RPMI7951 (cell line): Measurements from ENCODE around the gene EFHC1. TPM values are rescaled to one million over a fixed set of nuclear protein-coding genes. Genes with fewer than 3 reads are reported as not detected.

Source experiments
- DNase-seq: peaks from one replicate; pipeline ENCODE4 v3.0.0-alpha.2; 2012; ENCODE audit warnings: low read depth
- total RNA-seq: library from RNA; depleted of rRNA; stranded (reverse); fragments of >200 nt; shearing (Covaris generic); gene quantifications from 2 replicates; pipeline ENCODE4 v1.2.3, GENCODE V29; 2014

EFHC1 gene
- total RNA-seq, 1 experiment from 2014 or later, result 37.7 TPM

DNA sequence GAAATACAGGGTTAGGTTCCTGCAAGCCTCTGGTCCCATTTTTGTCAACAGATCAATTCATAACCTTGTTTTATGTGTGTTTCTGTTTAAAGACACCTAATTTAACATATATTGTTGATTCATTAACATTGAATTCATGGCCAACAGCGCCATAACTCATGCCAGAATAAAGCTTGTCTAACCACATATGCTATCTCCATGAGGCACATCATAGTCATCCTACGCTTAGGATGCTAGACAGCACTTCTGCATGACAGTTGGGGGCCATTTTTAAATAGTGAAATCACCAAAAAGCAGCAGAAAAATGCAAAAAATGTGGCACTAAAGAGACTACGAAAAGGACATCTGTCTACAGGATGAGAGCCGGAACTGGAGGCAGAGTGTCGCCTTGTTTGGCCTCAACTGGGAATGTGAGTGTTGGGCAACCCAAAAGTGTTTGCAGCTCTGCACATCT lies 118.8 kb downstream of the EFHC1 start:
- DNase-seq, result peak; percentile 81

DNA sequence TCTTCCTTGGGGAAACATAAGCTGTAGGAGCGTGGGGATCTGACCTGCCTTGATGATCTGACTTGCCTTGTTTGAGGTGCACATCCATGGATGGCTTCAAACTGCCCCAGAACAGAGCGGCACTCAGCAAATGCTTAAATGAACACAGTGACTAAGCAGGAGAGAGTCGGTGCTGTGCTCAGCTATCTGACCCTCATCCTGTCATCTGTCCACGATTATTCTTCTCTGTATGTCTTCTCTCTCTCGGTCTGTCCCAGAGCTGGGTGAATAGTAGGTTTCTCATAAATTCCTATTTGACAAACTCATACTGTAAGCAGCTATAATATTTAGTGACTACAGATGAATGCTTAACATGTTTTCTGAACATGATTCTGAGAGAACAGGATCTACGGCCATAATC lies 119.5 kb downstream of the EFHC1 start:
- DNase-seq, result peak; percentile 79

DNA sequence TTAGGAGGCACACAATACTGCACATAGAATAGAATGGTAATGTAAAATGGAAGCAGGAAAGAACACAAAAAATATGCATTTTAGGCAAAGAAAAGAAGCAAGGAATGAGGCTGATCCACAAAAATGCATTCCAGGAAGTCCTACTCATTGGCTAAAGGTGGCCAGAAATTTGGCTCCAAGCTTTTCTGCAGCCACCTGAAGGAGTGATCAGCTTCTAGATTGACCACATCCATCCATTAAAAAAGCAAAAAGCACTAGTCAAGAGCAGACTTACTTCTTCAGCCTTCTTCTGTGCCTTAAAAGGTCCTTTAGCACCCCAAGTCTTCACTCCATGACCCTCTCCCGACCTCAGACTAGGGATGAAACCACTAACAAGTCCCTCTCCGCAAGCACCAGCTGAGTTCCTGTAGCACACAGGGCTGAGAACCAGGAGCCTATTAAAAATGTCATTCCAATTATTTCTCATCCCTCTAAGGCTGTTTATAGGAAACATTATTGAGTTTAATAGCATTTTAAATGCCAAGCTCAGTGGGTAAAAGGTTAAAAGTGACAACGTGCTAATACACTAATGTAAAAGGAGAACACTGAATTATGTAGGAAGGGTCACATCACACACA lies 120.3 kb downstream of the EFHC1 start:
- DNase-seq, result peak; percentile 58

DNA sequence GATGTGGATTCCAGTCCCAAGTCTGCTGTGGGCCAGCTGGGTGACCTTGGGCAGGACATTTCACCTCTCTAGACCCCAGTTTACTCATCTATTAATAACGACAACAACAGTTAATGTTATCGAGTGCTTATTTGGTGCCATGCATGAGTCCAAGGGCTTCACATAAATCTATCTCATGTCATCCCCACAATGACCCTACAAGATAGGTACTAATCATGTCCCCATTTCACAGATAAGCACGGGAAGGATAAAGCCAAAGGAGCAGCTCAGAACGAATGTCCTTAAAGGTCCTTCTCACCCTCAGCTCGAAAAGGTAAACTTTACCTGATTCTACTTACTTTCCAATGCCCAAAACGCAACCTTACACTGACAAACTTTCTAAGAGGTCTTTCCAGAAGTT lies 121.0 kb downstream of the EFHC1 start:
- DNase-seq, result no peak

DNA sequence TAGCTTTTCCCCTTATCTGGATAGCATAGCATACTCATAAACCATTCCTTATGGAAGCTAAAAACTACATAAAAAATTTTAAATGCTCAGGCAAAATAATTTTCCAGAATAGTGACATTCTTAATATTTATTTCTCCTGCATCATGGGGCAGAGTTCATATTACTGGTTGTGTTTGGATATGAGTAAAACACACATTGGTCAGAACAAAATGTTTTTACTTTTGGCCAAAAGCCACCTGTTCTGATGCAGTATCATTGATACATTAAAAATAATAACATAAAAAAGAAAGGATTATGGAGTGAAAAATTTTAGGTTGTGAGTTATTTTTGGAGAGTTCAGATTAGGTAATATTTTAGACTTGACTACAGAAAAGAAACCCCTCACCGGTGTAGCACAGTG lies 123.1 kb downstream of the EFHC1 start:
- no peak for DNase-seq

DNA sequence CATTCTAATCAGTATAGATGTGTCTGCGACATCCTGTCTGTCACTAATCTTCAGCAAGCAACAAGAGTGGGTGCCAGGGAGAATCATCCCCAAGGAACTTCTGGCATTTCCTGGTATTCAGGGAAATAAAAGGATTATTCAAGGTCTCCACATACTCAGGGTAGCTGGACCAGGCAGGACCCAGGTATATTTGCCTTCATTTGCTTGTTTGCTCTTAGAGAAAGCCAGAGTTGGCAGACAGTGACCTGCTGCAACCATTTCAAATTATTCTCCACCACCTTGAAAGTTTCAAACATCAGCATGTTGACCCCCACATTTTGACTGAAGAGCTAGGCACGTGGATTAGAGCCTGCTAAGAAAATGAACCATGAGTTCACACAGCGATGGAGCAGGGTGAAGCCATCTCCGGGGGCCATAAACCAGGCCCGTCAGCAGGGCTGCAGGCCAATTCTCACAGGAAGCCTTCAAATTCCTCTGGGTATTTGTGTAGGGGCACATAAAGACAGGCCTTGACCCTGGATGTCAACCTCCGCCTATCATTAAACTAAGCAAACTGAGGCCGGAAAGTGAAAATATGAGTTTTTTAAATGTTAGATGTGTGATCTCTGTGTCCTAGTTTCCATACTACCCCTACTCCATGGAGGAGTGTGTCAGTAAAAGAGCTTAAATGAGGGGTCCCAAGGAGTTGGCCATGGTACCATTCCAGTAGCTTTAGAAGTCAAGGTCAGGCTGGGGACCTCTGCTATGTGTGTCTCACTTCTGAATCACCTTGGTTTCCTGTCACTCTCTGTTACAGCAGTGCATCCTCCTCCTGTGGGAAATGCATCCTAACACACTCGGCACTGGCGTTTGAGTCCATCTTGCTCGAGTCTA lies 123.8 kb downstream of the EFHC1 start:
- DNase-seq, result peak; percentile 64

DNA sequence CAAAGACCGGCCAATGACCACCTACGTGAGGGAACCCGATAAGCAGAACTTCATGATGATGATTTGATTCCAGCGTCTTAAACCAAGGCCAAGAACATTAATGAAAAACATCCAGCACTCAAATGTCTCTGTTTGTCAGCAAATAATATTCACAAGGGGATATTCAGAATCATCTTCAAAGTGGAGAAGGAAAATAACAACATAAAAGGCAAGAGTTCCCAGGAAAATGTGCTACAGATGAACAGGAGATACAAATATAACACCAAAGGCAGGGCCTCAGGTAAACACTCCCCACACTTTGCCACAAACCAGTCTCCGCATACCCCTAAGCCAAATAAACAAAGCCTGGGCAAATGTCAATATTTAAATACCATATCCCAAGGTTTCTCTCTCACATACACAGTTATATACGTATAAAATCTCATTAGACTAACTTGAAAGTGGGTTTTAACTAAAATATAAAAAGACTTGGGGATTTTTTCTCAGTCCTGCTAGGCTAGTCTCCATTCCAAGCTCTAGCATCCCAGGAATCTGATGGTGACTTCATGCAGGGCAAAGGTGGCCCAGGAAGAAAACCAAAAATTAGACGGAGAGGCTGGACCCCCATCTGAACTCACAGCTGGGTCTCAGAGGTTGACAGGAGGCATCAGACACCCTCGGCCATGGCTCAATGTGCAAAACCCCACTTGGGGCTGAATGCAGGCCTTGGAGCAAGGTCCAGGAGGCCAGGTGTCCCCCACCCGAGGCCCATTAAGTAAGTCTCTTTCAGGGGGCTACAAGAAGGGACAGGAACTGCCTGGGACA lies 124.7 kb downstream of the EFHC1 start:
- DNase-seq, result no peak

DNA sequence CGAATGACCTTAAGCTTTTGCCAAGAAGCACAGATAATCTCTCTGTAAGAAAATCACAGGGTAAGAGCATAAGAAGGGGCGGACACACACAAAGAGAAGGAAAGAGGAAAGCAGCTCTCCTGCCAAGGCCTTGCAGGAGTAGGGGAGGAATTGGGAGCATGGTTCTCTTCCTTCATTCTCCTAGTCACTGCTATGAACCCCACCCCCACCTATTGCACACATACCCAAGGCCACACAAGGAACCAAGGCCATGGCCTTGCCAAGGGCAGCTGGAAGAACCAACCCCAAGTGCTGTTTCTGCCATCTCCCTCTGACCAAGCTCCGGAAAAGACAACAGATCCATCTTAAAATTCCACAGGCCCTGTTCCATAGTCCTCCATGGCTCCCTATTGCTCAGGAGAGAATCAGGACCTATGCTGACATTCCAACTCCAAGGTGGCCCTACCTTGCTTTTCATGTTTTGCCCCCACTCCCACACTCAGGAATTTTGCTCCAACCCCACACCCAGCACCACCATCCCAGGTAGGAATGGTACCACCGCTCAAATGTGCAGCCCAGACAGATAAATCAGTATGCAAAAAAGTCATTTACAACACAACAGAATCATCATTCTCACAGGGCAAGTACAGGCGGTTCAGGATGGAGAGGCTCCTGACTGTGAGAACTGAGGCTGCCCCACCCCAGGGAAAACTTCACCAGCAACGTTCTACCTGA lies 125.4 kb downstream of the EFHC1 start:
- DNase-seq, result no peak

DNA sequence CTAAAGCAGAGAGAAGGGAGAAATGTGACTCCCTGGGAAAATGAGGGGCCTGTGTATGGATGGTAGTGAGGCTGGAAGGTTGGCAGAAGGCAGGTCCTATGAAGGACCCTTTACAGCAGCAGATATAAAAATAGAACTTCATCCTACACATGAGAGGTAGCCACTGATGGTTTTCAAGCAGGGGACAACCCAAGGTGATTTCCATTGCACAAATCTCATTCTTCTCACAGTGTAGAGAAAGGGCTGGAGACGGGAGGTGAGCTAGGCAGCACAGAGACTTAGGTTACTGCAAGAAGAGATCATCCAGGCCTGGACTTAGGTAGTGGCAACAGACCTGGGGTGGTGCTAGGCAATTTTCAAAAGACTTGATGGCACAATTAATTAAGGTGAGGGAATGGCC lies 126.0 kb downstream of the EFHC1 start:
- no peak for DNase-seq

DNA sequence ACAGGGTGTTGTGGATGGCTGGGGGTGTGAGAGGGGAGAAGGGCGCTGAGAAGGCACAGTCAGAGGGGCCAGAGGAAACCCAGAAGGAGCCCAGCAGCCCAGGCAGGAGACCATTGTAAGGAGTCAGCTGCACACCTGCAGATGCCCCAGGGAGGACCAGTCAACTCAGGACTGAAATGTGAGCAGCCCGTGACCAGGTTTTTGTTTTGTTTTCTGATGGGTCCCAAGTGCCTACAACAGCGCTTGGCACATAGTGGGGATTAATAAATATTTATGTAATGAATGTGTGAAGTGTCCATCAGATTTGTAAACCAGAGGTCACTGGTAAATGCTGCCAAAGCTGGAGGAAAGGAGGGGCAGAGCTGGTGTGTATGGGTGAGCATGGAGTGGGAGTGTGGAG lies 126.5 kb downstream of the EFHC1 start:
- no peak for DNase-seq

DNA sequence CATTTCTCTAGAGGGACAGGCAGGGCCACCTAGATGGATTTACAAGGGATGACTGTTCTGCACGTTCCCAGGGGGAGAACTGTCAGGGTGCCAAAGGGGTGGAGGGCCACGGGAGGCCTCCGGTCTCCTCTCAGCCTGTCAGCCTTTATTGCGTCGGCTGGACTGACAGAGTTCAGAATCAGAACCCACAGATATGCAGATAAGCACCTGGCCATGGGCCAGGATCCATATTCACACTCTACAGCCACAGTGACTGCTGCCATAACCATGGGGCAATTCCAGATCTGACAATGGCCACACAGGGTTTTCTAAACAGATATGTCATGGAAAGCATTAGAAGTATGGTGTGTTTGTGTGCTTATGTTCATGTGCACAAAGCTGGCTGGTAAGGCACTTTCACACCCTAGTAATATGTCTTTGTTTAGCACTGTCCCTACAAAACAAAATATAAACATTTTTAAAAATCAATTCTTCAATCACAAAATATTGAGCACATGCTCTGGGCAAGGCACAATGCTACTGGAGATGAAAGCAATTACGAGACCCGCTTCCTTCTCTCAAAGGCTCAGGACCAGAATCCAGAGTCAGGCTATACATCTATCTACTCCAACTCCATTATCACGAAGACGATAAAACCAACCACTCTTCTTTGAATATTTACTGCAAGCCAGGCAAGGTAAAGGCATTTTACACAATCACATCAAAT lies 127.7 kb downstream of the EFHC1 start:
- peak; percentile 87 for DNase-seq

DNA sequence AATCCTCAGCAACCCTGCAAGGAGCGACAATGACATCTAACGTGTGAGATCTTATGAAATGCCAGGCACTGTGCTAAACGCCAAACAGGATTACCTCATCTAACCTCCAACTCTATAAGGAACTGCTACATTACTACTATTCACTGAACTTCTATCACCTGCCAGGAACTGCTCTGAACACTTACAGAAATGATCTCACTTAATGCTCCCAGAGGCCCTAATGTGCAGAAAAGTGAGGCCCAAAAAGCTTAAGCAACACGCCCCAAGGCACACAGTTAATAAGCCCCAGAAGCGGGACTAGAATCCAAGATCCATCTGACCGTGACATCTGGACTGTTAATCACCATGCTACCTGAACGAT lies 128.2 kb downstream of the EFHC1 start:
- DNase-seq, result no peak

DNA sequence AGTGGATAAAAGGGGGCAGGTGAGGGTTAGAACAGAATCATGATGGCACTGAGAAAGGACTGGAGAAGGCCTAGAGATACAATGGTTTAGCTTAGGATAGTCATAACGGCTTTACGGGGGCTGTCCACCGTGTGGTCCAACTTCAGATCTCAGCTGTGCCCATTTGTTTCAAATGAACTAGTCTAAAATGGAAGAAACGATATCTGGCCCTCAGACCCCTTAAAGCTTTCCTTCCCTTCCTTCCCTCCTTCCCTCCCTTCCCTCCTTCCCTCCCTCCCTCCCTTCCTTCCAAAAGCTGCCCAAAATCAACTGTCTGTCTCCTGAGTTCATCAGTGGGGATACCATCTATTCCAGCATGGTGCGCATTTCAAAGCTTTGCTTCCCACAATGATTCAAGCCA lies 128.9 kb downstream of the EFHC1 start:
- no peak for DNase-seq

DNA sequence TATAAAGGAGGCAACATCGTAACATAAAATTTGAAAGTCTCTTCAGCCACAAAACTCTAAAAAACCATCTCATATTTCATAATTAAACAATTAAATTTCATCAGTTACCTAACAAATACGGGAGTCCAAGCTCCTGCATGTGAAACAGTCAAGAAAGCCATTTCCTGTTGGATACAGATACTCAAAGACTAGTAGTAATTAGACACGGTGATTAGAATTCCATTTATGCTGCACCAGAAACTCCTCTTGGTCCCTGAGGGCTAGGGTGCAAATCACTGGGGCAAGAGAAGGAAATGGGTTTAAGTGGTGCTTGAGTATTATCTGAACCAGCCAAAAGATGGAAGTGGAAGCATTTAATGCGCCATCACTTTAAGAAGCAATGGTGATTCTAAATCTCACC lies 129.3 kb downstream of the EFHC1 start:
- DNase-seq, result peak; percentile 76

DNA sequence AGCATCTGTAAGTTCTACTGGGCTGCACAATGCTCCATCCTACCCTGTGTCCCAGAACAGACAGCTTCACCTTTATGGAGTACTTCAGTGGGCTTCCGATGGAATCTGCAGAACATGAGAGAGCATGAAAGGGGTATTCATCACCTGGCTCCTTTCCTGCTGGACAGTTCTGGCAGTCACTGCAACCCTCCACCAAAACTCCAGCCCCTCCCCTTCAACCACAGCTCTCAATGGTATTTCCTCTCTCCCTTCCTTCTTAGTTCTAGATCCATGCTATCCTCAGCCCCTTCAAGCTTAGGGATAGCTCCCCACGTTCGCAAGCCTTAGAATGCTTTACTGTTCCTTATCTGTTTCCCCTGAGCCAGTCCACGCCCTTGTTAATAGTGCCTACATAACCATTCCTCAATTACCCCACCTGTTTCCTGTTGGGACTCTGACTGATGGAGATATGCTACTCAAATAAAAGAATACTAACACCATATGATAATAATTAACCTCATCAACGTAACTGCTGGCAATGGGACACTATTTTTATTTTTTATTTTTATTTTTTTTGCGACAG lies 130.0 kb downstream of the EFHC1 start:
- no peak for DNase-seq

DNA sequence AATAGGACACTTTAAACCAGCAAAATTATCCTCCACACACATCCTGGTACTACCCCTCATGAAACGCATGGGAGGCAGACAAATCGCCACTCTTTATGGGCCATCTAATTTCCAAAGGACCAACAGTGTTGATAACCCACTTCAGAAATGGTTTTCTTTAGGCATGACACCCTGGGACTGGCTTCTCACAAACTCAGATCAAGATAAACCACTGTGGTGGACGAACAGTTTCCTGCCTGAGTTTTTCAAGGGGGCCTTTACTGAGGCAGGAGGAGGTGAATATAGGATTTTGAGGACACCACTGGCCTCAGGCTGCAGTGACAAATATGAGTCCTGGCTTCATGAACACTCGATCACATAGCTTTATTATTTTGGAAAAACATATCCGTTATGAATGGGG lies 130.7 kb downstream of the EFHC1 start:
- peak; percentile 39 for DNase-seq

DNA sequence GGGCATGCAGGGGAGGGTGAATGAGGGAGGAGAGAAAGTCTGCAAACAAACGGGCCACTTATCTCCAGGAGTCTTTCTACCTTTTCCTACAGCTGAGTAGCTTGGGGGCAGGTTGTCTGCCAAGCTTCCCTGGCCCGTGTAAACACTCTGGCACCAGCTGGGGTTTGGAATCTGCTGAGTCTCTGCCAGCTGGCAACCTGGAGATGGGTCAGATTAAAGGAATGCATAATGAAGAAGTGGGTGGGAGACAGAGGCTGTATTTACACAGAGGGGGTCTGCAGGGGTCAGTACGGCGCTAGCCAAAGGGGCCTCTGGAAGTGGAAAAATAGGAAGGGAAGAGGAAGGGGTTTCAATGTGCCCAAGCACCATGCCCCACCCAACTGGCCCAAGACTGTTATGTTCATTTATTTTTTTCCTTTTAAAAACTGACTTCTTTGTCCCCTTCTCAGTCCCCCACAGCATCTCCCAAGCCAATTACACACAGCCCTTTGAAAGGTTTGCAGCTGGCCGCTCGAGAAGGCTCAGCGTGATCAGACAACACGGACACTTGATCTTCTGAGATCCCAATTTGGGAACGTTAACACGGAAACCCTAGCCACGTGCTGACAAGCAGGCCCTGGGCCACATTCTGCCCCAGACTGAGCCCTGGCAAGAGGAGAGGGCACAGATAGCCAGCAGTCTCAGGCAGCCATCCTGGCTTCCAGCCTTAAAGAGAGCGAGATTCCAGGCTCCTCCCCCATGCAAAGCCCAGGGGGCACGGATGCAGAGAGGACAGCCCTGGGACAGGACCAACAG lies 131.5 kb downstream of the EFHC1 start:
- DNase-seq, result peak; percentile 97

DNA sequence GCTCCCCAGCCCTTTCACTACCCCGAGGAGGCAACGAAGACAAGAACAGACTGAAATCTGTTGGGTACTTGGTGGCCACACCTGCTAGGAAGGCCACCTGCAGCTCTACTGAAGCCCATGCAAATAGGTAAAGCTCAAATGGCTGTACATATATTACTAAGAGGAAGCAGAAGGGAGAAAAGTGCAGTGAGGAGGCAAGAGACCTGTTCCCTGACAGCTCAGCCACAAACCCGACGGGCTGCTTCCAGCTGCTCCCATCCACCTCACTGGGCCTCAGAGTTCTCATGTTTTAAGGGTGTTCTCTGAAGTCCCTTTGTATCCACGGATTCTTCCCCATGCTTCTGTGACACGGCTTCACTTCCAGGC lies 132.1 kb downstream of the EFHC1 start:
- peak; percentile 41 for DNase-seq

DNA sequence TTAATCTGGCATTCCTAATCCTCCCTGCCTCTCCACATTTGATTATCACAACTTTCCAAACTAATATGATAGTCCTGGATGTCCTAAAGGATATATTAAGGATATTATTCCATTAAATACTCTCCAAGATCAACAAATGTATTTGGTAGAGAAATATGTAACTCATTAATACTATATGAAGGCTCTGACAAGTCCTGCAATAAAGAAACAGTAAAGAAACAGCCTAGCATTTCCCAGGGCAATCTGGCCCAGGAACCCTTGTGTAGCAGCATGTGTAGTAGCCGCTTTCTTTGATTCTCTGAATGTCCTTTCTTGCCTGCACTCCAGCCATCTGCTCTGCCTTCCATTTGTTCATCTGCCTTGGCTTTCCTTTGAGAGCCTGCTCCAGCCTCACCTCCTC lies 133.0 kb downstream of the EFHC1 start:
- no peak for DNase-seq

DNA sequence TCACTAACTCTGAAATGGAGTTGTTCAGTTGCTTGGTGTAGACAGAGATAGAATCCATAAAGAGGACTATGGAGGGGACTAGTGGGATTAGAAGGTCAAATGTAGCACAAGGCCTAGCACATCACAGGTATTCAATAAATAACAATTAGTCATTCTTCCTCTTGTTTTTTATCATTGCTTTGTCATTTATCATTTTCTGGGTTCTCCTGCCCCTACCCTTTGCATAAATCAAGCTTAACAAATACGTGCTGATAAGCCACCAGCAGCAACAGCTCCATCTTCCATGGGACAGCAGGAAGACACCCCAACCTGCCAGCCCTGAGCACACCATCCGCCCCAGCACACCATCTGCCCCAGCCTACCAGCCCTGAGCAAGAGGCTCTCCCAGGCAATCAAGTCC lies 133.6 kb downstream of the EFHC1 start:
- no peak for DNase-seq
